ENCODE results near the gene CAMK1D.

The CAMK1D gene

DNA sequence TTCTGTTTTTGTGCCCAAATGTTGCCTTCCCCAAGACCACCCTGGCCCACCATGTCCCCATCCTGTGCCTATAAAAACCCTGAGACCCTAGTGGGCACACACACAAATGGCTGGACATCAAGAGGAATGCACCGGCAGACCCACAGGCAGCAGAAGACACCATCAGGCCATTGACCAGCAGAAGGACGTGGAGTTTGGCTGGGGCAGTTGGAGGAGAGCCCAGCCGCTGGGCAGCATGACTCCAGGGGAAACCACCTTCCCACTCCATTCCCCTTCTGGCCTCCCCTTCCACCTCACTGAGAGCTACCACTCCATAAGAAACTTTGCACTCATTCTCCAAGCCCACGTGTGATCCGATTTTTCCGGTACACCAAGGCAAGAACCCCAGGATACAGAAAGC, 309.2 kb downstream of the CAMK1D start:
- Histone ChIP-seq H3K9me3 (ENCODE audit: control insufficient read depth in 2 of 2, low read length in 2 of 2) (no peaks in the 10 kb centered on the region), H3K4me1 (ENCODE audit: control insufficient read depth, insufficient read depth, low read length) (no peaks in the 10 kb centered on the region), H3K4me3 (ENCODE audit: low read length in 2 of 2) (no peak overlapping the region), H3K27me3 (ENCODE audit: control insufficient read depth in 1 of 2, insufficient read depth in 2 of 2, low read length in 2 of 2) (no peaks in the 10 kb centered on the region), H3K36me3 (ENCODE audit: control insufficient read depth in 2 of 2, insufficient read depth in 2 of 2, low read length in 2 of 2) (no peaks in the 10 kb centered on the region), H3K27ac (ENCODE audit: low read length) (no peak overlapping the region), H3K9ac (ENCODE audit: low read length in 2 of 2) (no peak overlapping the region)

DNA sequence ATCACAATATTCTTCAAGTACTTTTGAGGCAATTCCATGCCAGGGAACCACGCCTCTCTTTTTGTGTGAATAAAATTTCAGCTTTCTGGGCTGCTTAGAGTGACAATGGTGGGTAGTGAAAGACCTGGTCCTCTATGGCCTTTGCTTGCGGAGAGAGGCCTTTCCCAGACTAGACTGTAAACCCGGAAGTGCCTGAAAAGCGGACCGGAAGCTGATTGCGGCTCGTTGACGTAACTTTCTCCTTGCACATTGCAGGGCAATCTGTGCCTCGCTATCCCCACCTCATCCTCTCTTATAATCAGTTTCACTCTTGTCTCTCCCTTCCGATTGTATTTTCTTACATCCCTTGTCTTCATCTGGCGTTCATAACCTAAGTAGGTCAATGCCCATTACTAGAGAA, 310.4 kb downstream of the CAMK1D start:
- Histone ChIP-seq H3K4me1 (ENCODE audit: control insufficient read depth, insufficient read depth, low read length) (no peaks in the 10 kb centered on the region), H3K9me3 (ENCODE audit: control insufficient read depth in 2 of 2, low read length in 2 of 2) (no peaks in the 10 kb centered on the region), H3K27ac (ENCODE audit: low read length) (no peak overlapping the region), H3K4me3 (ENCODE audit: low read length in 2 of 2) (no peak overlapping the region), H3K27me3 (ENCODE audit: control insufficient read depth in 1 of 2, insufficient read depth in 2 of 2, low read length in 2 of 2) (no peaks in the 10 kb centered on the region), H3K9ac (ENCODE audit: low read length in 2 of 2) (no peak overlapping the region), H3K36me3 (ENCODE audit: control insufficient read depth in 2 of 2, insufficient read depth in 2 of 2, low read length in 2 of 2) (no peaks in the 10 kb centered on the region)

DNA sequence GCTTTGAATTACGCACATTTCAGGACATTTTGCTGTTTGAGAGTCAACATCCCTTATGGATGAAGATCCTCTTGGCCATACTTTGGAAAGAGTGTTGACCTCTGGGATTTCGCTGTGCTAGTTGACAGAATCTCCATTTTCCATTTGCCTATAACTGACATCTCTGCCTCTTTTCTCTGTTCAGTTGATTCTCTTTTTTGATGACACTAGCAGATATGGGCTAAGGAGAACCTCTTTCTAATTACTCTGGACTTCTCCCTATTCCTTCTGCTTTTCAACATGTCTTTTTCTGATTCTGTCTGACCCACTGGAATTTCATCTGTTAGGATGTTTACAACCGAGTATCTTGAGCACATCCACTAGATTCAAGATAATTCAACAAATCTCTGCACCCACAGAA, 311.5 kb downstream of the CAMK1D start:
- Histone ChIP-seq H3K4me1 (ENCODE audit: control insufficient read depth, insufficient read depth, low read length) (no peaks in the 10 kb centered on the region), H3K4me3 (ENCODE audit: low read length in 2 of 2) (no peak overlapping the region), H3K9ac (ENCODE audit: low read length in 2 of 2) (no peak overlapping the region), H3K36me3 (ENCODE audit: control insufficient read depth in 2 of 2, insufficient read depth in 2 of 2, low read length in 2 of 2) (no peaks in the 10 kb centered on the region), H3K9me3 (ENCODE audit: control insufficient read depth in 2 of 2, low read length in 2 of 2) (no peaks in the 10 kb centered on the region), H3K27me3 (ENCODE audit: control insufficient read depth in 1 of 2, insufficient read depth in 2 of 2, low read length in 2 of 2) (no peaks in the 10 kb centered on the region), H3K27ac (ENCODE audit: low read length) (no peak overlapping the region)

DNA sequence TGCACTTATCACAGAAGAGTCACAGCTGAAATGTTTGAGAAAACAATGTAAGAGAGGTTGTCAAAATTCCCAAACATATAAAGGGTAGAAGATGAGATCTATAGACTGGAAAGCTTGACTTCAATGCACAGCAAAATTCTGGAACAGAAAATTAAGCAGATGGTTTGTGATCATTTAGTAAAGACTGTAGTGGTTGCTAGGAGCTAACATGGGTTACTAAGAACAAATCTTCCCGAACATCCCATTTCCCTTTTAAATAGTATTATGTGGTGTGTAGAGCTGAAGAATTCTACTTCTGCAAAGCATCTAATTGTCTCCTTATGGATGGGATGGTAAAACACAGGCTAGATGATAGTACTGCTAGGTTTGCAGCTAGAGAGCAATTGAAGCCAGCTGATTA, 312.3 kb downstream of the CAMK1D start:
- H3K27ac ChIP-seq (ENCODE audit: low read length), result no peak overlapping the region
- H3K9ac ChIP-seq (ENCODE audit: low read length in 2 of 2), result no peak overlapping the region
- no peaks in the 10 kb centered on the region for H3K4me1 ChIP-seq (ENCODE audit: control insufficient read depth, insufficient read depth, low read length)
- H3K36me3 ChIP-seq (ENCODE audit: control insufficient read depth in 2 of 2, insufficient read depth in 2 of 2, low read length in 2 of 2), result no peaks in the 10 kb centered on the region
- no peaks in the 10 kb centered on the region for H3K27me3 ChIP-seq (ENCODE audit: control insufficient read depth in 1 of 2, insufficient read depth in 2 of 2, low read length in 2 of 2)
- no peak overlapping the region for H3K4me3 ChIP-seq (ENCODE audit: low read length in 2 of 2)
- no peaks in the 10 kb centered on the region for H3K9me3 ChIP-seq (ENCODE audit: control insufficient read depth in 2 of 2, low read length in 2 of 2)

DNA sequence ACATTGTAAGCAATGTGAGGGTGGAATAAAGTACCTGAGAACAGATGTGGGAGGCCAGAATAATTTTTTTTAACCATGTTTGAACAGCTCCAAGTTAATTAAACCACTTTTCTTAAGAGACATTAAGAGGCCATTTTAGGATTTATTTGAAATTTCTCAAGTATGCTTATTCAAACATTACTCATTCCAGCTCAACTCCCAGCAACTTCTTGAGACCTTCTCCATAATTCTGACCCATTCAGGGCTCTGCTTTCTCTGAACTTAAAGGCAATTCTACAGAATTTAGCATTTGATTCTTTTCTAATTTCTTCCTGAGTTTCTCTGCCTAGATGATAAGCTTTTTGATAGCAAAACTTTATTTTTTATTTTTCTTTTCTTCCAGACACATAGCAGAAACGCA, 314.5 kb downstream of the CAMK1D start:
- Histone ChIP-seq H3K9me3 (ENCODE audit: control insufficient read depth in 2 of 2, low read length in 2 of 2) (no peaks in the 10 kb centered on the region), H3K27ac (ENCODE audit: low read length) (no peak overlapping the region), H3K4me1 (ENCODE audit: control insufficient read depth, insufficient read depth, low read length) (no peaks in the 10 kb centered on the region), H3K27me3 (ENCODE audit: control insufficient read depth in 1 of 2, insufficient read depth in 2 of 2, low read length in 2 of 2) (no peaks in the 10 kb centered on the region), H3K4me3 (ENCODE audit: low read length in 2 of 2) (no peak overlapping the region), H3K36me3 (ENCODE audit: control insufficient read depth in 2 of 2, insufficient read depth in 2 of 2, low read length in 2 of 2) (no peaks in the 10 kb centered on the region), H3K9ac (ENCODE audit: low read length in 2 of 2) (no peak overlapping the region)

DNA sequence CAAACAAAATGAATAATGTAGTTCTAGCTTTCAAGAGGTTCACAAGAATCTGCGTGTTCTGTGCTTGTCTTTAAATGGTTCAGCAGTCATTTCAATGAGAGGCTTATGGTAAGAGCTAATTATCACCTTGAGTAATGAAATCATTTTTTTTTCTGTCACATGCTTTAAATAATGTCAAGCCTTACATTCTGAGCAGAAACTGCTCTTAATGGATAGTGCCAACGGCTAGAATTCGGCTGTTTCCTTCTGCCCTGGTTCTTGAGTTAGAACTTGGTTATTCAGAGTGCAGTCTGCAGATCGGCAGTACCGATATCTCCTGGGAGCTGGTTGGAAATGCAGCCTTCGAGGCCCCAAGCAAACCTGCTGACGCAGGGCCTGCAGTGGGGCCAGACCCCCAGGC, 316.2 kb downstream of the CAMK1D start:
- Histone ChIP-seq H3K27ac (ENCODE audit: low read length) (no peak overlapping the region), H3K27me3 (ENCODE audit: control insufficient read depth in 1 of 2, insufficient read depth in 2 of 2, low read length in 2 of 2) (no peaks in the 10 kb centered on the region), H3K36me3 (ENCODE audit: control insufficient read depth in 2 of 2, insufficient read depth in 2 of 2, low read length in 2 of 2) (no peaks in the 10 kb centered on the region), H3K9ac (ENCODE audit: low read length in 2 of 2) (no peak overlapping the region), H3K4me3 (ENCODE audit: low read length in 2 of 2) (no peak overlapping the region), H3K4me1 (ENCODE audit: control insufficient read depth, insufficient read depth, low read length) (no peaks in the 10 kb centered on the region), H3K9me3 (ENCODE audit: control insufficient read depth in 2 of 2, low read length in 2 of 2) (no peaks in the 10 kb centered on the region)

DNA sequence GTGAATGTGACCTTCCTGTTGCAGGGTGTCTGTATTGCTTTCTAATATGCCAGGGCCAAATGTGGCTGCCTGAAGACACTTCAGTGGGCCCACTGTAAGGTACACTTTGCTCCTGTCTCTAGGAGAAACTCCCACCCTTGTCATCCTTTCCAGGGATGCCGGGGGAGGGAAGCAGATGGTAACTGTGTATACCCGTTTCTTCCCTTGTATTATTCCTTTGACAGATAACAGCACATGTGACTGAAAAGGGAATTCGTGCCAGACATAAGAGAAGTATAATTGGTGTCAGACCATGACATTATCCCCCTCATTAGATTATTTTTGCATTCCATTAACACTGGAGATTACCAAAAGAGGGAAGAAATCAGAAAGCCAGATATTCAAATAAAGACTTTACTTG, 317.7 kb downstream of the CAMK1D start:
- Histone ChIP-seq H3K36me3 (ENCODE audit: control insufficient read depth in 2 of 2, insufficient read depth in 2 of 2, low read length in 2 of 2) (no peaks in the 10 kb centered on the region), H3K27ac (ENCODE audit: low read length) (no peak overlapping the region), H3K27me3 (ENCODE audit: control insufficient read depth in 1 of 2, insufficient read depth in 2 of 2, low read length in 2 of 2) (no peaks in the 10 kb centered on the region), H3K9ac (ENCODE audit: low read length in 2 of 2) (no peak overlapping the region), H3K9me3 (ENCODE audit: control insufficient read depth in 2 of 2, low read length in 2 of 2) (no peaks in the 10 kb centered on the region), H3K4me1 (ENCODE audit: control insufficient read depth, insufficient read depth, low read length) (no peaks in the 10 kb centered on the region), H3K4me3 (ENCODE audit: low read length in 2 of 2) (no peak overlapping the region)

DNA sequence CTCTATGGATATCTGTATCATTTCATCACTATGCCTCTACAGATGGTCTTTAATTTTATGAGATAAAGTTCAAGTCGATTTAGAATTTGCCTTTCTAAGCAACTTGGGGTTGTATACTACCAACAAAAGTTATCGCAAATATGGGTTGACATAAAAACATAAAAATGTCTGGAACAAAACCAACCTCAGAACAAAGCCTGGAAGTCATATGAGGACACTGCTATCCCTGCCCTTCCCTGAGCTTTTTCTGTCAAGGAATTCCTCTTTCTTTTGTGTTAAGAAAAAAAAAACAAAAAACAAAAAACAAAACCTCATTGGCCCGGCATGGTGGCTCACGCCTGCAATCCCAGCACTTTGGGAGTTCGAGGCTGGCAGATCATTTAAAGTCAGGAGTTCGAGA, 319.3 kb downstream of the CAMK1D start:
- H3K4me3 ChIP-seq (ENCODE audit: low read length in 2 of 2), result no peak overlapping the region
- no peaks in the 10 kb centered on the region for H3K27me3 ChIP-seq (ENCODE audit: control insufficient read depth in 1 of 2, insufficient read depth in 2 of 2, low read length in 2 of 2)
- H3K27ac ChIP-seq (ENCODE audit: low read length), result no peak overlapping the region
- no peaks in the 10 kb centered on the region for H3K9me3 ChIP-seq (ENCODE audit: control insufficient read depth in 2 of 2, low read length in 2 of 2)
- H3K9ac ChIP-seq (ENCODE audit: low read length in 2 of 2), result no peak overlapping the region
- H3K4me1 ChIP-seq (ENCODE audit: control insufficient read depth, insufficient read depth, low read length), result no peaks in the 10 kb centered on the region
- H3K36me3 ChIP-seq (ENCODE audit: control insufficient read depth in 2 of 2, insufficient read depth in 2 of 2, low read length in 2 of 2), result no peaks in the 10 kb centered on the region

DNA sequence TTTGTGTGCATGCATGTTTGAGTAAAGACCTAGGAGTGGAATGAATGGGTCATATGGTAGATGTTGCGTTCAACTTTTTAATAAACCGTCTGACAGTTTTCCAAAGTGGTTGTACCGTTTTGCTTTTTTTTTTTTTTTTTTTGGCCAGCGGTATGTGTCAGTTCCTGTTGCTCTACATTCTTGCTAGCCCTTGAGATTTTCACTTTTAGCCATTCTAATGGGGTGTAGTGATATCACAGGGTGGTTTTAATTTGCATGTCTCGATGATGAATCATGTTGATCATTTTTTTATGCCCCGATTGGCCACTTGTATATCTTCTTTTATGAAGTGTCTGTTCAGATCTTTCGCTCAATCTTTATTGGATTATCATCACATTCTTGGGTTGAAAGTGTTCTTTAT, 320.7 kb downstream of the CAMK1D start:
- Histone ChIP-seq H3K9ac (ENCODE audit: low read length in 2 of 2) (no peak overlapping the region), H3K27ac (ENCODE audit: low read length) (no peak overlapping the region), H3K27me3 (ENCODE audit: control insufficient read depth in 1 of 2, insufficient read depth in 2 of 2, low read length in 2 of 2) (no peaks in the 10 kb centered on the region), H3K36me3 (ENCODE audit: control insufficient read depth in 2 of 2, insufficient read depth in 2 of 2, low read length in 2 of 2) (no peaks in the 10 kb centered on the region), H3K4me3 (ENCODE audit: low read length in 2 of 2) (no peak overlapping the region), H3K9me3 (ENCODE audit: control insufficient read depth in 2 of 2, low read length in 2 of 2) (no peaks in the 10 kb centered on the region), H3K4me1 (ENCODE audit: control insufficient read depth, insufficient read depth, low read length) (no peaks in the 10 kb centered on the region)

DNA sequence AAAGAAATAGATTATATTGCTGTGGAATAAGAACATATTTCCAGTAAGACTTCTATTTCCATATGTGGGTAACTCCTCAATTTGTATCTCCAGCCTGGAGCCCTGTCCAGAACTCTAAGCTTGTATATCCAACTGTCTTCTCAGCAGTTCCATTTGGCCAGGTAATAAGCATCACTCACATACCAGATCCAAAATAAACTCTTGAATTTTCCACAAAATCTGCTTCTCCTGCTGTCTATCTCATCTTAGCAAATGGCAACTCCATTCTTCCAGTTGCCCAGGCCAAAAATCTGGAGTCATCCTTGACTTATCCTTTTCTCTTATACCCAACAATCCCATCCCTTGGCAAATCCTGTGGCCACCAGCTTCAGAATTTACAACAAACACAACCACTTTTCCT, 325.8 kb downstream of the CAMK1D start:
- H3K4me3 ChIP-seq (ENCODE audit: low read length in 2 of 2), result no peak overlapping the region
- no peaks in the 10 kb centered on the region for H3K36me3 ChIP-seq (ENCODE audit: control insufficient read depth in 2 of 2, insufficient read depth in 2 of 2, low read length in 2 of 2)
- no peak overlapping the region for H3K27ac ChIP-seq (ENCODE audit: low read length)
- H3K9ac ChIP-seq (ENCODE audit: low read length in 2 of 2), result no peak overlapping the region
- H3K4me1 ChIP-seq (ENCODE audit: control insufficient read depth, insufficient read depth, low read length), result no peaks in the 10 kb centered on the region
- no peaks in the 10 kb centered on the region for H3K27me3 ChIP-seq (ENCODE audit: control insufficient read depth in 1 of 2, insufficient read depth in 2 of 2, low read length in 2 of 2)
- H3K9me3 ChIP-seq (ENCODE audit: control insufficient read depth in 2 of 2, low read length in 2 of 2), result no peaks in the 10 kb centered on the region

DNA sequence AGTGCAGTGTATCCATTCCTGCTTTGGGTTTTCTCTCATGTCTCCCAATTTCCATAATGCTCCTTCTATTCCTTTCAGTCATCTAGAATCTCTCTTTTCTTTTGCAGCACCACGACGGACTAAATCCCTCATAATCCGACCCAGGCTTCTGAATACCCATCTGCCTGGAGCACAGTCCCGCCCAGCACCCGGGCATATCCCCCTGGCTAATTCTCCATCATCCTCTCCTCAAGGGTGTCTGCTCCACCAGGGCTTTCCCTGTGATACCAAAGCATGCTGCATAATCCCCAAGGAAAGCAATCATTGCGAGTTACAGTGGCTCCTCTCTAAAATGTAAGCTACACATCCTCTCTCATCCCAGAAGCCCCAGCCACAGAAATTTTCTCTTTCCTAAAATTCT, 330.3 kb downstream of the CAMK1D start:
- Histone ChIP-seq H3K27ac (ENCODE audit: low read length) (no peak overlapping the region), H3K27me3 (ENCODE audit: control insufficient read depth in 1 of 2, insufficient read depth in 2 of 2, low read length in 2 of 2) (no peaks in the 10 kb centered on the region), H3K9ac (ENCODE audit: low read length in 2 of 2) (no peak overlapping the region), H3K4me3 (ENCODE audit: low read length in 2 of 2) (no peak overlapping the region), H3K9me3 (ENCODE audit: control insufficient read depth in 2 of 2, low read length in 2 of 2) (no peaks in the 10 kb centered on the region), H3K4me1 (ENCODE audit: control insufficient read depth, insufficient read depth, low read length) (no peaks in the 10 kb centered on the region), H3K36me3 (ENCODE audit: control insufficient read depth in 2 of 2, insufficient read depth in 2 of 2, low read length in 2 of 2) (no peaks in the 10 kb centered on the region)

DNA sequence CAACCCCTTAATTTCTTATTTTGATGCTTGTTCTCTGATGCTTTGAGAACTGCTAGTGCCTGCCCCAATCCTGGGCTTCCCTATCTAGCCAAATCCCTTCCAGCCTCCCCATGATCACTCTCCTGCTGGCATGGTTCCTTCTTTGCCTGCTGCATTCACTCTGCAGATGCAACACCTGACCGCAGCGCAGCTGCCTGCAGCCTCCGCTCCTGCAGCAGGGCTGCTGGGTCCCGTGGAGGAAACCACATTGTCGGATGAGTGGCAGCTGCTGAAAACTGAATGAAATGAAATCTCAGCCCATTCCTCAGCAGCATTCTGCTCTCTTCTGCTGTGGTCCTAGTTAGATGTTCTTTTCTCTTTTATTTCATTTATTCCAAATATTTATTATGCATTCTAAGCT, 331.9 kb downstream of the CAMK1D start:
- Histone ChIP-seq H3K36me3 (ENCODE audit: control insufficient read depth in 2 of 2, insufficient read depth in 2 of 2, low read length in 2 of 2) (peaks cover 0 to 3% of the 10 kb centered on the region in 2 donors), H3K27ac (ENCODE audit: low read length) (no peak overlapping the region), H3K9ac (ENCODE audit: low read length in 2 of 2) (no peak overlapping the region), H3K4me3 (ENCODE audit: low read length in 2 of 2) (no peak overlapping the region), H3K9me3 (ENCODE audit: control insufficient read depth in 2 of 2, low read length in 2 of 2) (no peaks in the 10 kb centered on the region), H3K27me3 (ENCODE audit: control insufficient read depth in 1 of 2, insufficient read depth in 2 of 2, low read length in 2 of 2) (no peaks in the 10 kb centered on the region), H3K4me1 (ENCODE audit: control insufficient read depth, insufficient read depth, low read length) (no peaks in the 10 kb centered on the region)

Measured in stomach smooth muscle (tissue), 2 donors.